Globus pallidus (tissue), 1 donor: ENCODE data around the gene APBA2.
"Not testable (repeated sequence)": the region's sequence is repeated elsewhere in the genome, so short reads cannot be mapped to it uniquely, and the experiment has no call there.

ENCODE experiments used
- DNase-seq: peaks from one replicate; pipeline ENCODE4 v3.0.0-alpha.2; 2015; ENCODE audit warnings: low spot score

The APBA2 gene

DNA sequence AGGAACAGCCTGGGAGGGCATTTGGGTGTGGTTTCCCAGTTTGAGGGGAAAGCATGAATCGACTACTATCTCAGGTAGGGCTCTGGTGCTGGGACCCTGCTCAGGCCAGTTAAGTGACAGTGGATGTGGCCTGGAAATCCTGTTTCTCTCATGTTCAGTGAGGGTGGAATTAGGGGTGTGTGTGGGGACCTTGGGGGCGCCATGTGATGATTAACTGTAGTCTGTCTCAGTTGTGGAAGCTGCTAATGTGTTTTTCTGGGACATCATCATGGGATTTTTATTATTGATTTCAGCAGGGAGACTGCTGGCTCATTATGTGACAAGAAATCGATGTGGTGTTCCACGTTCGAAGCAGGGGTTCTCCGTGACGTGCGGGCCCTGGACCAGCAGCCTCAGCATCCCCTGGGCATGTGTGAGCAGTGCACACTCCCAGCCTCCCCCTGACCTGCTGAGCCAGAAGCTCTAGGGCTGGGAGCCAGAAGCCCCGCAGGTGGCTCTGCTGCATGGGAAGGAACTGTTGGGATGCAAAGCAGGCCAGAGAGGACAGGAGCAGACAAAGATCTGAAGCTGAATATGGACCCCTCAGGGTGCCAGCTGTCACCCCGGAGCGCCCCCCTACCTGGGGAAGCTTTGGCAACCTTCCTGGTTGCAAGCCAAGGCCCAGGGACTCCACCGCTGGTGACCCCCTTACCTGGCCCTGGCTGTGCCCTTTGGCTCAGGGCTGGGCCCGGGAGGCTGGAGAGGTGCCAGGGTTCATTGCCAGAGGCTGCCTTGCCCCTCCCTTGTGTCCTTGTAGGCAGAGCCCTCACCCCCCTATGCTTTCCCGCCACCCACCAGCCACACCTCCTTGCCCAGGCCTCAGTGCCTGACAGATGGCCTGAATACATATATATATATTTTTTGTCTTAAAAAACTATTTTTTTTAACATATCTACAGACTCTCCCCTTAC is 149.8 kb downstream of the APBA2 start:
- no peak for DNase-seq

DNA sequence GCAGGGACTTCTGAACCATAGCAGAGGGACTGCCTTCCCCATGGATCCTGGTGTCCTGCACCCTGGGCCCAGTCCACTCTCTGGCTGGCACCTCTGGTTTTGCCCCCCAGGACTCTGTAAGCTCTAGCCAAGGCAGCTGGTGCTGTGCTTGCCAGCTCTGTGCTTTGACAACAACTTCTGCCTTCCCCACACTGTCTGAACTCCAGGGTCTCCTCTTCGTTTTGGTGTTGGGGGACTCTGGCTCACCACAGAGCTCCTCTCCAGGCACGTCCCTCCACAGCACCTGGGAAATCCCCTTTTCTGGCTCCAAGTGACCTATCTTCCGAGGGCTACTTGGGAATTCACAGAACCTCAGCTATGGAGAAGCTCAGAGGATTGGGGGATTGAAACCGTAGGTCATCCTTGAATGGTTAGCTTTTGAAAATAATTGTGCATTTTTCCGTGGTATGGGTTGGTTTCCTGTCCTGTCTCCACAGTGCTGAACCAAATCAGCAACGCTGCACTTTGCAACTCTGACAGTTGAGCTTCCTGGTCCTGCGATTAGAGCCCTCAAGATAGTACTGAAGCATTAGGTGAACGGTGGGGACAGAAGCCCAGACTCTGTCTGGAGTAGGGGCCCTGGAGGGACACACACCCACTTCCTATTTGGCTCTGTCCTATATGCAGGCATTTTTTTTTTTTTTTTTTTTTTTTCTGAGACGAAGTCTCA is 152.4 kb downstream of the APBA2 start:
- no peak for DNase-seq

DNA sequence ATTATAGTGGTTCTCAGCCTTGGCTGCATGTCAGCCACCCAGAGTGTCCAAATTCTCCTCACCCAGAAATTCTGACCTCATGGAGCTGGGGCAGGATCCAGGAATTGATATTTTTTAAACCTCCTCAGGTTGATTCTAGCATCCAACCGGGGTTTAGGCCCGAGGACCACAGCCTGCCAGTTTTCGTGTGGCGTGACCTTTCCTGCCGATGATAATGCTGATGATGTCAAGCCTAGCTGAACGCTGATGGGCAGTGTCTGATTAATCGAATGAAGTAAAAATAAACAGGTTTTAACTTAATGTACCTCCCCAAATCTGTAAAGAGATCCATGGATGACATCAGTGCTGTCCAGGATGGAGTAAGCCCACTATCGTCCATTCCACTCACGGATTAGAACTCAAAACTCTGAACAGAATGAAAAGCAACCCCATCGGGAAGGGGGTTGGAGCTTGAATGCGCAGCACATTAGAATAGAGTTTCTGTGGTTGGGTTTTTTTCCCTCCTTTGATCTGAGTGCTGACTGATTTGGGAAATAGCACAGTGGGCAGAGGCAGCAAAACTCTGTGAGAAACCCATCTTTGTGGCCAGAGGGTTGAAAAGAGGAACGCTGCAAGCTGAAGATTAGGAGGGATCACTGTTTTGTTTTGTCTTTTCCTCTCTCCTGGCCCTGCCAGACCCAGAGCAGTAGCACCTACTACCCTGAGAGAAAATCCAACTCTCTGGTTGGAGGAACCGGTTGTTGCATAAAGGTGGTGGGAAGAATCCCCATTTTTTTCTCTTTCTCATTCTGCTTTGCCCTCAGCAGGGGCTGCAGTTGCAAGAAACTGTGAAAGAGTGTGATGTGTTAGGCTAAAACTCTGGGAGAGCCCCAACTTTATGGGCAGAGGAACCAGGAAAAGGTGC is 153.9 kb downstream of the APBA2 start:
- no peak for DNase-seq

DNA sequence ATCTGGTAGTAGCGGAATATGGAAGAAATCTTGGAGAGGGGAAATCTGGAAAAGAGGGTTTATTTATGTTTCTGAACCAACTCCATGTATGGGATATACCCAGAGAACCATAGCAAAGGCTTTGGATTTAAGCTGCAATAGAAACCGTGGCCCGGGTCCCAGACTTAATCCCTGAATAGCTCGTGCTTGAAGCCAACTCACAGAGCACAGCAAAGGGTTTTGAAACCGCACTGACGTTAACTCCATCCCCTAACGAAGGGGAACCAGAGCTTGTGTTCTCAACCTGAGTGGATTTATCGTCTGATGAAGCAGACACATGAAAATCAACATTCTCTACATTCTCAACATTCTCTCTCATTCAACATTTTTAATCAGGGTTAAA is 154.6 kb downstream of the APBA2 start:
- no peak for DNase-seq

DNA sequence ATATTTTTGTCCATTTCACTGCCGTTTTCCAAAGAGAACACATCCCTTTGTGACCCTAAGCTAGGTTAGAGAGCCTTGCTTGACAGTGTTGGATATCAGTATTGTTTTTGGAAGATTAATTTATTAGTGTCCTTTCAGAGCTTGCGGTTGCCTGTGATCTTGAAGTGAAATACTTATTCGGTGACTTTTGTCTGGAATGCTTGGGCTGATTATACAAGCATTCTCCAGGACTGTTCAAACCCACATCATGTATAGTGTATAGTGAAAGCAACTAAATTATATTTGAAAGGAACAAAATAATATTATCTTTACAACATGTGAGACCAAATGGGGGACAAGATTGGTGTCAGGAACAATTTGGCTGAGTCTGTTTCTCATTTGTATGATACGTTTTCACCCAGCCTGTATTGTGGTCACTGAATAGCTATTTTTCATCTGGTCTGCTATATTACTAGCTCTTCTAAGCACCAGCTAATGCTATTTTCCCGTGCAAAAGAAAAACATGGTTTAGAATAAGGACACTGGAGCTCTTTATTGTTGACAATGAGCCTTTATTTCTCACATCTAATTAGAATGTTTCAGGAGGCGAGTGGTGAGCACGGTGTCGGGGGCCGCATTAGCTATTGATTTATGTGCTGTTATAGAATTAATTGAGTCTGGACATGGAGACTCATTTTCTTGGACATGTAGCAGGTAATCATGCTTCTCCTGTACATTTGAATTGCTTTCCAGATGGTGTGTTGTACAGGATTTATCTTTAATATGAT is 158.1 kb downstream of the APBA2 start:
- peak; percentile 89 for DNase-seq

DNA sequence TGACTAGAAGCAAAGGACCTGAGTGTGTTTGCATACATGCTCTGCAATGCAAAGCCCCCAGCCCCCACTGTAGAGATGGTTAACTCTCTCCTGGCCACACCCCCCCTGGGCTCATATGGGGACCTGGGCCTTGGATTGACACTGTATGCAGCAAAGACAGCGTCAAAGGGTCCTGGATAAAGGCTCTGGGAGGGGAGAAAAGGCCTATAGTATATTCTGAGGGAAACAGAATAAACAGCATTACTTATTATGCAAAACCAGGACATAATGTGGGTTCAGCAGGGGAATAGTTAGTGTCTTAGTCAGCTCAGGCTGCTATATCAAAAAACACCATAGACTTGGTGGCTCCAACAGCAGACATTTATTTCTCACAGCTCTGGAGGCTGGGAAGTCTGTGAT is 158.7 kb downstream of the APBA2 start:
- peak; percentile 64 for DNase-seq

DNA sequence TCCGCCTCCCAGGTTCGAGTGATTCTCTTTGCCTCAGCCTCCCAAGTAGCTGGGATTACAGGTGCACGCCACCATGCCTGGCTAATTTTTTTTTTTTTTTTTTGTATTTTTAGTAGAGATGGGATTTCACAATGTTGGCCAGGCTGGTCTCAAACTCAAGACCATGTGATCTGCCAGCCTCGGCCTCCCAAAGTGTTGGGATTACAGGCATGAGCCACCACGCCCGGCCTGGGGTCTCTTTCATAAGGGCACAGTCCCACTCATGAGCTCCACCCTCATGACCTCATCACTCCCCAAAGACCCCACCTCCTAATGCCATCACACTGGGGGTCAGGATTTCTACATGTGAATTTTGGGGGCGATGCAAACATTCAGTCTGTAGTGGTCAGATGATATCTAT is 159.4 kb downstream of the APBA2 start:
- not testable (repeated sequence) for DNase-seq

DNA sequence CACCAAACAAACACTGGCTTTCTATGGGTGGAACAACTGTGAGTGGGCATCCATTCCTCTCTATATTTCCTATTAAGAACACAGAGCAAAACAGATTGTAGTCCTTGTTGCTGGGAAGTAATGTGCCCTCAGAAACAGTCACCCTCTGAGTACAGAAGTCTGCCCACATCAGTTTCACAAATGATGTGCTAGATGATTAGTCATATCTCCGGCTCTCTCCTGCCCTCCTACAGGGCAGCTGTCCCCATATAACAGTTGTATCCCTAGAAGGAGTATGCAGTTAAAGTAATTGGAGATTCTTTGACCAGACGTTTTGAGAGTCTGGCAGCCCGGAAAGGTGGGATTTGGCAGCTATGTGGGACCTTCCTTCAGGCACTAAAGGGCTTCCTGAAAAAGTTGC is 159.9 kb downstream of the APBA2 start:
- no peak for DNase-seq

DNA sequence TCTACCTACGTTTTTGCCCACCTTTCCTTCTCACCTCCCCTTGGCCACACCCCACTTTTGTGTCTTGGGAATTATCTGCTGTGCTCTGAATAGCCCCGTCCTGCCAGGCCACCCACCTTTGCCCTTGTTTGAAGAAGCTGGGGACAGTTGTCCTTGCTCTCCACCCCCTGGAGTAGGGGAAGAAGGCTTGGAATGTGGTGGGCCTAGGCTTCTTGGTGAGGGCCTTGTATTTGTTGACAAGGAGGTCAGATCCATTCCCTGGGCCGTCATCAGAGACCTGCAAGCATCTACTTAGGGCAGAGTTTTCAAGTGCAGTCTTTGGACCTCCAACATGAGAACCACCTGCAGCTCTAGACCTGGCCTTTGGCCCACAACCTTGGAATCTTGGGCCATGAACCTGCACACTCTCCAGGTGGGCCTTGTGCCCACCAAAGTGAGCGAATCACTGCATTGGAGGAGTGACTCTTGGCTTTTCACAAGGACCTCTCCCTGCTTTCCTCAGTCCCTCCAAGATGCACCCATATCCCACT is 160.6 kb downstream of the APBA2 start:
- no peak for DNase-seq

DNA sequence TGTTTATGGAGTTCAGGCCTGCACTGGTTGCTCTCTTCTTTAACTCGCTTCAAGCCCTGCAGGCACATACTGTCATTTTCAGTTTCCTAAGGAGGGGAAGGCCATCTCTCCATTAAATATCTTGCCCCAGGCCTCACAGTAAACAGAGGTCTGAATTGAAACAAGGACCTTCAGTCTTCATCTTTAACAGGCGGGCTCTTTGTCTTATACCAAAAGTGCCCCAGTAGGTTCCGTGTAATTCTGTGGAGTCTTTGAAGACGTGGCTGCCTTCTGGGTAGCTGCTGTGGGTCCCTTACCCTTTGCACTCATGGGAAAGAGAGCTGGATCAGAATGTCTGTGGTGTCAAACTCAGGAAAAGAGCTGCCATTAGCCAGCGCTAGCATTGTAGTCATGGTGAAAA is 161.2 kb downstream of the APBA2 start:
- peak; percentile 50 for DNase-seq

DNA sequence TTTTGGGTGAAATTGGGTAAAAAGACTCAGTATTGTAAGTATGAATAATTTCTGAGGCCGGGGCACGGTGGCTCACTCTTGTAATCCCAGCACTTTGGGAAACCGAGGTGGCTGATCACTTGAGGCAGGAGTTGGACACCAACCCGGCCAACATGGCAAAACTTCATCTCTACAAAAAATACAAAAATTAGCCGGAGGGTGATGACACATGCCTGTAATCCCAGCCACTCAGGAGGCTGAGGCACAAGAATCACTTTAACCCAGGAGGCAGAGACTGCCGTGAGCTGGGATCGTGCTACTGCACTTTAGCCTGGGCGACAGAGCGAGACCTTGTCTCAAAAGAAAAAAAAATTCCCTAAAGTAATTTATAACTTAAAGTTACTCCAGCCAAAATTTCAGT is 162.2 kb downstream of the APBA2 start:
- no peak for DNase-seq

DNA sequence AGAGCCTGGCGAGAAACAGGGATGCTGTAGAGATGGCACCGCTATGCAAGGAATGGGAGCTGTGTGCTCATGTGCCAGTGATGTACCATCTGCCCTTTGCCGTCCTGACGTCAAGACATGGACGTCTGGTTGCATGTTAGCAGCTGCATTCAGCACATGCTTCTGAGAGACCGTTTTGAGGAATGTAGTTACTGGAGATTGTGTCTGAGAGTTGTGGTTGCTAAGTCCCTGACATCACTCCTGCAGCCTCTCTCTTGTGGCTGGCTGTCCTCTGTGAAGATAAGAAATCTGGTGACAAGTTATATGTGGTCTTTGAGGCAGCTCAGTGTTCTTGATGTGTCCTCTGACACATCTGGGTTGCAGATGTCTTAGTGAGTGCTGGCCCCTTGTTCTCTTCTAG is 165.1 kb downstream of the APBA2 start:
- no peak for DNase-seq

DNA sequence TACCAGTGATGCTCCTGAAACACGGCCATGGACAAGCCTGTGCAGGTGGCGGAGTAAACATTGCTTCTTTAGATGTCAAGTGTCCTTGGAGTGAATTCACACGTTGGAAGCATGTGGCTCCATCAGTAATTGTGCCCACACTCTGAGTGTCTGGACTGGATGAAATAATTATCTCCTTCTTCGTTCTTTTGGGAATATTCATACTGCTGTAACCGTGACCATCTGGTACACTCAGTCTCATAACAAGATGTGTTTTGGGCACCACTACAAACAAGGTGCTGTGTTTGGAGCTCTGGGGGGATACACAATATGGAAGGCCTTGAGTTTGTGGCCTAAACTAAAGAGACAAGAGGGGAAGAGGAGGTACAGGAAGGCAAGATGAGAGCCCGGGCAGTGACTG is 165.6 kb downstream of the APBA2 start:
- no peak for DNase-seq

DNA sequence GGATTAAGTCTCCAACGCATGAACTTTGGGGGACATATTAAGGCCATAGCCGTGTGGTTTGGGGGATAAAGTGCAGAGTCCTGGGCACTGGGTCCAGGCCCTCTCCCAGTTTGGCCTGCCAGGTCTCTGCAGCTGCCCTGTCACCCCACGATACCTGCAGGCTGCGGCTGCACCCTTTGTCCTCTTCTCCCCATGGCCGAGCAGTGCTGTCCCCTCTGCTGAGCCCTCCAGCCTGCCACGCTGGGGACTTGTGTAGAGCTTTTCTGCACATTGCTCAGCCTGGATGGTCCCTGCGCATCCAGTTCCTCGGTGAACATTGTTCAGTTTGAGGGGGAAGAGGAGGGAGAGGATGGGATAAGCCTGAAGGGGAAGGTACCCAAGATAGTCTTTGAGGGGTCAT is 167.2 kb downstream of the APBA2 start:
- DNase-seq = no peak

DNA sequence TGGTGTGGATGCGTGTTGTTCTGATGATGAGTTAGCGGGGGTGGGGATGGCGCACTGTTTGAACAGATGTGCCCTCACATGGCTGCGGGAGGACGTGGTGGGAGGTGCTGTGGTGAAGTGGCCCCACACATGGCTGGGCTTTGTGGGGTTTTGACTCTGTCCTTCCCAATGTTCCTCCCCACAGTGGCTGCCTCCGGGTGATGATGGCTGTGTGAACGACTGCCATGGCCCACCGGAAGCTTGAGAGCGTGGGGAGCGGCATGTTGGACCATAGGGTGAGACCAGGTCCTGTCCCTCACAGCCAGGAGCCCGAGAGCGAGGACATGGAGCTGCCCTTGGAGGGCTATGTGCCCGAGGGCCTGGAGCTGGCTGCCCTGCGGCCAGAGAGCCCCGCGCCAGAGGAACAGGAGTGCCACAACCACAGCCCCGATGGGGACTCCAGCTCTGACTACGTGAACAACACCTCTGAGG is 167.9 kb downstream of the APBA2 start:
- no peak for DNase-seq

DNA sequence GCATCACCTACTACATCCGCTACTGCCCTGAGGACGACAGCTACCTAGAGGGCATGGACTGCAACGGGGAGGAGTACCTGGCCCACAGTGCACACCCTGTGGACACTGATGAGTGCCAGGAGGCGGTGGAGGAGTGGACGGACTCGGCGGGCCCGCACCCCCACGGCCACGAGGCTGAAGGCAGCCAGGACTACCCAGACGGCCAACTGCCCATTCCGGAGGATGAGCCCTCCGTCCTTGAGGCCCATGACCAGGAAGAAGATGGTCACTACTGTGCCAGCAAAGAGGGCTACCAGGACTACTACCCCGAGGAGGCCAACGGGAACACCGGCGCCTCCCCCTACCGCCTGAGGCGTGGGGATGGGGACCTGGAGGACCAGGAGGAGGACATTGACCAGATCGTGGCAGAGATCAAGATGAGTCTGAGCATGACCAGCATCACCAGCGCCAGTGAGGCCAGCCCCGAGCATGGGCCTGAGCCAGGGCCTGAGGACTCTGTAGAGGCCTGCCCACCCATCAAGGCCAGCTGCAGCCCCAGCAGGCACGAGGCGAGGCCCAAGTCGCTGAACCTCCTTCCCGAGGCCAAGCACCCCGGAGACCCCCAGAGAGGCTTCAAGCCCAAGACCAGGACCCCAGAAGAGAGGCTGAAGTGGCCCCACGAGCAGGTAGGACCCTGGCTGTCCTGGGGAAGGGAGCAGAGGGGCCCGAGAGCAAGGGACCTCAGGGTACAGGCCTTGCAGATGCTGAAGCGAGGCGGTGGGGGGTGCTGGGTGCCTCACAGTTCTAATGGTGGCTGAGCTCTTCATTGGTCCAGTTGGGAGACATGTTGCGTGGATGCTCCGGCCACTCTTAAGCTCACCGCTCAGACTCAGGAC is 168.6 kb downstream of the APBA2 start:
- DNase-seq = no peak

DNA sequence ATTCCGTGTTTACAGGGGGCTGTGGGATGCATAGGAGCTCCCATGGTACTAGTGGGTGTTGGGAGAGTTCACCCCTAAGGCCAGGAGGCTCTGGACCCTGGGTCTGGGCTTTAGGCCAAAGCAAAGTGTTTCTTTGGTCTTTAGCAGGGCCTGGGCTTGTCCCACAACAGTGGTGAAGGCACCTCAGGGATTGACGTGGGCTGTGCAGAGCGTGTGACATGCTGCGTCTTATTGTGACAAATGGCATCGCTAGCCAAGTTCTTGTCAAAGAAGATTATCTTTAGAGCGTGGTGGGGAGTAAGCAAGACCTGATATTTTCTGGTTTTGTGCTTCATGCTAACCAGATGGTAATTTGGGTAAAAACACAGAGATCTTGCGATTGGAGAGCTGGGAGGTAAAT is 170.1 kb downstream of the APBA2 start:
- DNase-seq = no peak

DNA sequence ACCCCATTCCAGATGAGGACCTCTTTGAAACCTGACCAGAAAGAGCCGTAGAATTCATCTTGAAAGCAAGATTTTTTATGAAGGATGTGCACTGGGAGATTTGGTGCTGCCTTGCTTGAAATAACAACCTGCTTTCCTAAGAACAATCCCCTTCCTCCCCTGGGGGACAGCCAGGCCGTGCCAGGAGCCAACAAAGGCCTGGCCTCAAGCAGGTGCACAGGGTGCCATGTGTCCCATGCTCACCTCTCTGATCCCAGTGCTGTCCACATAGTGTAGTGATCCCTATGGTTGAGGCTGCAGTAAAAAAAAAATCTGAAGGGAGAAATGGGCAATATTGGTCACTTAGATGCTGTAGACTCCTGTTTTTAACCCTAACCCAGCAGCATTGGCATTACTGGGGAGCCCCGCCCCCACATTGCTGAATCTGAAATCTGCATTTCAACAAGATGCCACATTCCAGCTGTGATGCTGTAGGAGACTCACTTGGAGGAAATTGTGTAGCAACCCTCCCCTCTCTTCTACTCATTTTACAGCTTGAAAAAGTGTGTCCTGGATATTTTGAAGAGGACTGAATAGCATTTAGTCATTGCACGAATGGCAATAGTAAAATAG is 171.2 kb downstream of the APBA2 start:
- no peak for DNase-seq

DNA sequence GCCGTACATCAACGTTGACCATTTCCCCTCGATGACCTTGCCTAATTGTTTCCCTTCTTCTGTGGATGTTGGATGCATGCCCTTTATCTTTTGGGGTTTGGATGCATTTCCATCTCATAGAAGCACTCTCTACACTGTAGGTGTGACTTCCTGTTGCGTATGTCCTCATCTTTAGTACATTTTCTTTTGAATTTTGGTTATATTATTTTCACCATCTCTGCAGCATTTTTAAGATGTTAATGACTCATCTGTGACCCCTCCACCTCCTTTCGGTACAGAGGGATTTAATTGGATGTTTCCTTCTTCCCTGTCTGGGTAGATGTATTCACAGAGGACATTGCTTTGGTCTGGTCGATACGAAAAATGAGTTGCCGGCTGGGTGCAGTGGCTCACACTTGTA is 172.1 kb downstream of the APBA2 start:
- no peak for DNase-seq
